Activated CD4-positive, alpha-beta T cell treated with anti-CD3 and anti-CD28 coated beads, Interleukin-2, amount 10 ng/mL, durations not matched to agents 24 days and 14 days (primary cell): Measurements from ENCODE around the gene CLEC9A. TPM values are rescaled to one million over a fixed set of nuclear protein-coding genes. Genes with fewer than 3 reads are reported as not detected.

ENCODE experiments used
- DNase-seq: peaks from one replicate; pipeline ENCODE4 v3.0.0; 2022
- H3K27ac Mint-ChIP-seq: one replicate; pipeline ENCODE4 v1.8.0; 2022; ENCODE audit warnings: mild to moderate bottlenecking, mixed read lengths
- H3K27me3 Mint-ChIP-seq: one replicate; pipeline ENCODE4 v1.8.0; 2022; ENCODE audit warnings: mixed read lengths
- H3K36me3 Mint-ChIP-seq: one replicate; pipeline ENCODE4 v1.8.0; 2022; ENCODE audit warnings: low read depth, mild to moderate bottlenecking, mixed read lengths
- H3K4me1 Mint-ChIP-seq: one replicate; pipeline ENCODE4 v1.8.0; 2021; ENCODE audit warnings: mixed read lengths
- H3K4me3 Mint-ChIP-seq: one replicate; pipeline ENCODE4 v1.8.0; 2022; ENCODE audit warnings: mild to moderate bottlenecking, moderate library complexity, mixed read lengths
- H3K9me3 Mint-ChIP-seq: one replicate; pipeline ENCODE4 v1.8.0; 2021; ENCODE audit warnings: mixed read lengths
- intact Hi-C: fragments of 100-400 bp; cut with micrococcal nuclease; formaldehyde crosslinking; loops from one replicate; pipeline ENCODE4 v1.15.1; 2023
- total RNA-seq: library from RNA; stranded (reverse); gene quantifications from 2 replicates; pipeline ENCODE4 v1.2.3, GENCODE V29; 2022

The CLEC9A gene
- total RNA-seq, 1 donor from 2014 or later = not detected

DNA sequence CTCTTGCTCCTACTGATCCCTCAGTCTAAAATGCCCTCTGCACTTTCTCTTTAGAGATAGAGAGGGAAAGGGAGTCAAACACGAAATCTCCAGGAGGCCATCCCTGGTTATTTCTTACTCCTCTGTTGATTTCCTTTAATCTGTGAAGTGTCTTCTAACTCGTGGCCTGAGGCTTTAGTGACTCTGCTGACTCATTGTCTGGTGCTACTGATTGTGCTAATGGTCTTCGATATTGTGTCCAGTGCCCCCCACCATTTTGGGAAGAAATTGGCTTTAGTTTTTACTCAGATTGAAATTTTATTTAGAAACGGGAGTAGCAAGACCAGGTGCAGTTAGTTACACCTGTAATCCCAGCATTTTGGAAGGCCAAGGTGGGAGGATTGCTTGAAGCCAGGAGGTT, 839 bp downstream of the CLEC9A start:
- H3K9me3 Mint-ChIP-seq = no peaks in the 10 kb centered on the region
- no peak for DNase-seq
- H3K4me1 Mint-ChIP-seq = no peaks in the 10 kb centered on the region
- intact Hi-C loops = no loop called here
- peaks cover 20% of the 10 kb centered on the region for H3K27me3 Mint-ChIP-seq
- H3K4me3 Mint-ChIP-seq = no peak overlapping the region
- H3K27ac Mint-ChIP-seq = no peak overlapping the region
- no peaks in the 10 kb centered on the region for H3K36me3 Mint-ChIP-seq

DNA sequence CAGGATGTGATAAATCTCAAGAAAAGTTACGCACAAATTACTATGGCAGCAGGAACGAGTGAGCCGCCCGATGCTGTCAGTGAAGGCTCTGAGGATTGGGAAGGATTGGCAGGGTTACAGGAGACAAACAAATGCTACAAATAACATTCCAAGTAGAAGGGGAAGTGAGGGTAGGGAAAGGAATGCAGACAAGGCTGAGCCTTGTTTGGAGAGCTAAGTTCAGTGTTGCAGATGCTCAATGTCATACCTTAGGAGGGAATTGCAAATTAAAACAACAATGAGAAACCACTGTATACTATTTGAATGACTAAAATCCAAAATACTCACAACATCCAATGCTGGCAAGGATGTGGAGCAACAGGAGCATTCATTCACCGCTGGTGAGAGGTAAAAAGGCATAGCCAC, 1.3 kb downstream of the CLEC9A start:
- Mint-ChIP-seq H3K27ac (no peak overlapping the region), H3K4me3 (no peak overlapping the region), H3K27me3 (peaks cover 20% of the 10 kb centered on the region), H3K4me1 (no peaks in the 10 kb centered on the region), H3K36me3 (no peaks in the 10 kb centered on the region), H3K9me3 (no peaks in the 10 kb centered on the region)
- no peak for DNase-seq
- intact Hi-C loops = no loop called here

DNA sequence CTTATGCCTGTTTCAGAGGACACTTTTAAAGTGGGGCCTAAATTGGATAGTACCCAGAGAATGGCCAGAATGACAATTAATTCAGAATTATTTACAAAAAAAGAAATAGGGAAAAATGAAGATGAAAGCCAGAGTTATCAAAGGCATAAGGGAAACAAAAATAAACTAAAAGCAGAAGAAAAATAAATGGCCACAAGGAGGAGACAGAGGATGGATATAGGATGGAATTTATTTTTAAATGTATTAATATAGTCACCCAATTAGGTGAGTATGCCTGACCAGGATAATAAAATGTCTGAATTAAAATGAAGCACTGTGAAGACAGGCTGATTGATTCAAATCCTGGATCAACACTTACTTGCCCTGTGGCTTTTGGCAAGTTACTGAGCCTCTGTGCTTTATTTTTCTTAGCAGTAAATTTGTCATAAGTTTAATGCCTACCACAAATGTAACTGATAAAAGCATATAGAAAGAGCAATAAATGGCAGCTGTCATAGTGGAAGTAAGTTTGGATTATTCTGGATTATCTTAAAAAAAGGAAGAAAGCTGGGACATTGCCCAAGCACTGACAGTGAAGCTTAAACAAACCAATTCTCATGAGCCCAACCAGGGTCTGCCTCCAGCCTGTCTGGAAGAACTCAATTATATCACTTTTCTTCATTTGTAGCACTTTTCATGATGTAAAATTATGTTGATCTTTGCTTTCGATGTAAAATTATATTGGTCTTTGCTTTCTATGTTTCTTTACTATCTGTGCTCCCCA, 3.5 kb downstream of the CLEC9A start:
- Mint-ChIP-seq H3K9me3 (no peaks in the 10 kb centered on the region), H3K27me3 (peaks cover 14% of the 10 kb centered on the region), H3K27ac (no peak overlapping the region), H3K36me3 (no peaks in the 10 kb centered on the region), H3K4me1 (no peaks in the 10 kb centered on the region), H3K4me3 (no peak overlapping the region)
- intact Hi-C loops = loop anchor here (1.0 kb wide), 1 partner anchor 106 kb away; no protein-coding TSS in a partner anchor
- peak; percentile 30 for DNase-seq

DNA sequence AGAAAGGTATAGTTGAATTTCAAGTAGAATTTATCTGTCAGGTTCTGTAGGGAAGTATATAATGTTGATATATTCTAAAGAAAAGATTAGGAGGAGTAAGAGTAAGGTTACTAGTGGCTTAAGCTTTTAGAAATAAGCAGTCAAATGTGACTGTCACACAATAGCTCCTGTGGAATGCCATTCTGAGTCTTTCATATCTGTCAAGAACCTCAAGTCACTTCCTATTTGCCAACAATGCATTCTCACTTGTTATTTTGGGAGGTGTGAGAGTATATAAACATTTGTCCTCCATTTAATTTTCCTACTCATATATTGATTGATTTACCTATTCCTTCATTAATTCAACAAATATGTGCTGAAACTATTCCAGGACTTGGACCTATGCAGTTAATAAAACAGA, 11.7 kb downstream of the CLEC9A start:
- H3K4me1 Mint-ChIP-seq = no peaks in the 10 kb centered on the region
- H3K27ac Mint-ChIP-seq = no peak overlapping the region
- peaks cover 38% of the 10 kb centered on the region for H3K27me3 Mint-ChIP-seq
- no peaks in the 10 kb centered on the region for H3K36me3 Mint-ChIP-seq
- no peak overlapping the region for H3K4me3 Mint-ChIP-seq
- peak; percentile 11 for DNase-seq
- intact Hi-C loops = no loop called here
- no peaks in the 10 kb centered on the region for H3K9me3 Mint-ChIP-seq

DNA sequence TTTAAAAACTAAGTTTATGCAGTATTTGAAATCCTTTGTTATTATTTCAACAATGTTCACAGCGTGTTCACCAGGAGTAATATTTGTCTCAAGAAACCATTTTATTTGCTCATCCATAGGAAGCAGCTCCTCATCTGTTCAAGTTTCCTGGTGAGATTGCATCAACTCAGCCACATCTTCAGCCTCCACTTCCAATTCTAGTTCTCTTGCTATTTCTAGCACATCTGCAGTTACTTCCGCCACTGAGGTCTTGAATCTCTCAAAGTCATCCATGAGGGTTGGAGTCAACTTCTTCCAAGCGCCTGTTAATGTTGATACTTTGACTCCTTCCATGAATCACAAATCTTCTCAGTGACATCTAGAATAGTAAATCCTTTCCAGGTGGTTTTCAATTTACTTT, 18.0 kb downstream of the CLEC9A start:
- H3K27ac Mint-ChIP-seq = no peak overlapping the region
- no peak overlapping the region for H3K4me3 Mint-ChIP-seq
- peaks cover 41% of the 10 kb centered on the region for H3K27me3 Mint-ChIP-seq
- intact Hi-C loops = no loop called here
- no peaks in the 10 kb centered on the region for H3K36me3 Mint-ChIP-seq
- H3K4me1 Mint-ChIP-seq = peaks cover 9% of the 10 kb centered on the region
- DNase-seq = no peak
- no peaks in the 10 kb centered on the region for H3K9me3 Mint-ChIP-seq

DNA sequence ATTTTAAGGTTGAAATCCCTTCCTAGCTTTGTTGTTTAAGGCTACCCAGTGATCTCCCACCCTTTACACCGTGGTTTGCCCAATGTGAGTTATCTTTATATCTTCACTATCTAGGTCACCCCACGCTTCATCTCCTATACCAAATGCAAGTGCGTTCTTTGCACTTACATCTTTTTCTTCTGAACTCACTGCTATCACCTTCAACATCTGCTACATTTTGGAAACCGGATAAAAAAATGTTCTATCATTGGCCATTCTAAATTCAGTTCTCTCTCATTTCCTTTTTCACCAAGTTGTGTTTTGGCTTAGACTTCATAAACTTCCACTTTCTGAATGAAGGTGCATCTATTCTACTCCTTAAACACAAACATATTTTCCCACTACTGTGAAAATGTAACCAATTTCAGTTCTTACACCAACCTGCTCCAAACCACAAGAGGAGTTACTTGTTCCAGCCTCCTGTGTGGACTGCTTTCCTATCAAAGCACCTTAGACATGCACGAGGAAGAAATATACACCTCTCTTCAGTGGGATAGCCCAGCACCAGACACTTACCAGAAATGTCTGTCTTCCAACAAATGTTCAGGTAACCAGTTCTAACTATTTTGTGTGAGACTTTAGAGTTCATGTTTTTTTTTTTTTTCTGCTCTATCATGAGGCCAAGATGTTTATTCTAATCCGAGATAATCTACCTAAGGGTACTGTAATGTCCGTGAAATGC, 21.9 kb downstream of the CLEC9A start:
- Mint-ChIP-seq H3K4me3 (peak overlapping the region; percentile 0), H3K9me3 (no peaks in the 10 kb centered on the region), H3K36me3 (no peaks in the 10 kb centered on the region), H3K27ac (no peak overlapping the region), H3K4me1 (peaks cover 9% of the 10 kb centered on the region), H3K27me3 (peaks cover 42% of the 10 kb centered on the region)
- intact Hi-C loops = no loop called here
- no peak for DNase-seq

DNA sequence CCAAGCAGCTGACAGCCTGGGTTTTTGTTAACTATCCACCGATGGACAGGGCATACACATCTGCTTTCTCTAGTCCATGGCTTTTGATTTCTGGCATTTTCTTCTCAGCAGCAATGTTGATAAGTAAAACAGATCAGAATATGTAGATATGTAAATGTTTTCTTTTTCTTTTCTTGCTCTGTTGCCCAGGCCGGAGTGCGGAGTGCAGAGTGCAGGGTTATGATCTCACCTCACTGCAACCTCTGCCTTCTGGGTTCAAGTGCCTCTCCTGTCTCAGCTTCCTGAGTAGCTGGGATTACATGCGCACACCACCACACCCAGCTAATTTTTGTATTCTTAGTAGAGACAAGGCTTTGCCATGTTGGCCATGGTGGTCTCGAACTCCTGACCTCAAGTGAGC, 27.9 kb downstream of the CLEC9A start:
- H3K27ac Mint-ChIP-seq = no peak overlapping the region
- no peaks in the 10 kb centered on the region for H3K4me1 Mint-ChIP-seq
- intact Hi-C loops = no loop called here
- H3K36me3 Mint-ChIP-seq = no peaks in the 10 kb centered on the region
- no peak overlapping the region for H3K4me3 Mint-ChIP-seq
- peaks cover 47% of the 10 kb centered on the region for H3K27me3 Mint-ChIP-seq
- H3K9me3 Mint-ChIP-seq = no peaks in the 10 kb centered on the region
- no peak for DNase-seq

DNA sequence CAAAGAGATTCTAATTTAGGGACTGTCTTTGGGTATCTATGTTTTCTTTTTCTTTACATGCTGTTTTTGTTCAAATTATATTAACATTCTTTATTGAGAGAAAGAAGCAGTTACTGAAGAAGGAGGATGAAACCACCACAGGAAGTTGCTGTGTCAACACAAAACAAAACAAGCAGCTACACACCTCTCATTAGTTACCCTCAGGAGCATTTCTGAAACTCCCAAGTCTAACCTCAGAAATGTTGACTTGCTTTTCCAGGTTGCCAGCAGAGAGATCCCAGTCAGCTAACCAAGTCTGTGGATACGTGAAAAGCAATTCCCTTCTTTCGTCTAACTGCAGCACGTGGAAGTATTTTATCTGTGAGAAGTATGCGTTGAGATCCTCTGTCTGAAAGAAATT, 34.8 kb downstream of the CLEC9A start:
- Mint-ChIP-seq H3K9me3 (no peaks in the 10 kb centered on the region), H3K36me3 (no peaks in the 10 kb centered on the region), H3K27me3 (peaks cover 36% of the 10 kb centered on the region), H3K4me1 (peaks cover 3% of the 10 kb centered on the region), H3K4me3 (no peak overlapping the region), H3K27ac (no peak overlapping the region)
- DNase-seq = no peak
- intact Hi-C loops = no loop called here

DNA sequence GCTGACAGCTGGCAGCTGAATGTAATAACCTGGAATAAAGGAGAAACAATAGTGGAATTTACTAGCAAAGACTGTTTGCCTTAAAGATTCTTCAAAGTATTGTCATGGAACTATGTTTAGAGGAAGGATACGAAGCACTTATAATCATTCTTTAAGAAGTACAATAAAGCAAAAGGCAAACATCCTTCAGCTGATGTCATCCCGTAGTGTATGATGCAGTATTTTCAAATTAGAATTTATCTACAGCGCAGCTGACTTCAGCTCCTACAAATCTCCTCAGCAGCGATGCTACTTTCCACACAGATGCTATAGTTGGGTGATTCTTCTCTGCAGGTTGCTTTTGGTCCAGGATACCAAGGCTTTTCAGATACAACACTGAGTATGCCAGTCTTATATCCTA, 36.8 kb downstream of the CLEC9A start:
- peaks cover 23% of the 10 kb centered on the region for H3K27me3 Mint-ChIP-seq

DNA sequence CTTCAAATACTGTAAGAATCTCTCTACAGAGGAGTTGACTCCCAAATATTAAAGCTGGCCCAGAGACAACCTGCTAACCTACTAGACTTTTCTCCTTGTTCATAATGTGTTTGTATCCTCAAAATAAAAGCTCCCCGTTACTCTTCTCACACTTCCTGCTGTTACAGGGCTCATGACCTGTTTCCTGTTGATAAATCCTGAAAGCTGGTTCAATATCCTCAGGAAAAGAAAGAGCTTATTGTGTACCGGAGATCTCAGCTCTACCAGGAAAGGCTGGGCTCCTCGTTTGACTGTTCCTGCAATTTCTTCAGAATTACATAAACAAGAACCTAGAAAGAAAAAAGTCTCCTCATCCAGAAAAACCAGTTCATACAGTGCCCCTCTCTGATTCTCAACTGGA, 37.5 kb downstream of the CLEC9A start:
- no peak overlapping the region for H3K27ac Mint-ChIP-seq

More for the DNA sequence above, 36.8 kb downstream of the CLEC9A start:
- peaks cover 3% of the 10 kb centered on the region for H3K4me1 Mint-ChIP-seq
- H3K36me3 Mint-ChIP-seq = no peaks in the 10 kb centered on the region
- H3K9me3 Mint-ChIP-seq = no peaks in the 10 kb centered on the region
- intact Hi-C loops = no loop called here
- H3K4me3 Mint-ChIP-seq = no peak overlapping the region
- DNase-seq = no peak
- H3K27ac Mint-ChIP-seq = no peak overlapping the region

DNA sequence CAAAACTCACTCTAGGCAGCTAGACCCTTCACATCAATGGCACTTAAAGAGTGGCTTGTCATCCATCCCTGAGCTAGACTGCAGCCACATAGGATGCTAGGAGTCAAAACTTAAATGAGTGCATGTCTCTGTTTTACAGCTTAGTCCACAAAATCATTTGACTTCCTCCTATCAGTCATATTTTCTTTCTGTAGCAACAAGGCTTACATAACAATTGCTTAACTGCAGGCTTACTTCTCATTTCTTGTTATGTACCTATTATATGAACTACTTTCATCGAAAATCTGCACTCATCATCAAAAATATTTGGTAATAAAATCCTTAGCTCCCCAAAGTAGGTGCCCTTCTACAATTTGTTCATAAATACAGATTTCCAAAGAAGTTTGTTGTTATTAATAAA, 38.2 kb downstream of the CLEC9A start:
- Mint-ChIP-seq H3K4me3 (no peak overlapping the region), H3K9me3 (no peaks in the 10 kb centered on the region), H3K4me1 (peaks cover 3% of the 10 kb centered on the region), H3K27me3 (peaks cover 22% of the 10 kb centered on the region), H3K27ac (no peak overlapping the region), H3K36me3 (no peaks in the 10 kb centered on the region)
- DNase-seq = no peak
- intact Hi-C loops = no loop called here

More for the DNA sequence above, 37.5 kb downstream of the CLEC9A start:
- Mint-ChIP-seq H3K4me1 (peaks cover 3% of the 10 kb centered on the region), H3K36me3 (no peaks in the 10 kb centered on the region), H3K27me3 (peaks cover 21% of the 10 kb centered on the region), H3K4me3 (no peak overlapping the region), H3K9me3 (no peaks in the 10 kb centered on the region)
- DNase-seq = no peak
- intact Hi-C loops = no loop called here

DNA sequence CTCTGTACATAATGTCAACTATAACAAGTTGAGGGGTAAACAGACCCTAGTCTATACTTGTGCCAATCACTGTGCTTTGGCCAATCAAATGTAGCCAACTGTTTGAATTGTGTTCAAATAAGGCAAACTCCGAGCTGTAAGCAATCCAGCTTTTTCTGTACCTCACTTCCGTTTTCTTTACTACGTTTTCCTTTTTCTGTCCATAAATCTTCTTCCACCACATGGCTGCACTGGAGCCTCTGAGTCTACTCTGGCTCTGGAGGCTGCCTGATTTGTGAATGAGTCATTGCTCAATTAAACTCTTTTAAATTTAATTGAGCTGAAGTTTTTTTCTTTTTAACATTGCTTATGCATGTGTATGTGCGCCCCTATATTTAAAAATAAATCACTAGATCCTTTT, 38.6 kb downstream of the CLEC9A start:
- Mint-ChIP-seq H3K4me1 (peaks cover 3% of the 10 kb centered on the region), H3K4me3 (no peak overlapping the region), H3K36me3 (no peaks in the 10 kb centered on the region), H3K9me3 (no peaks in the 10 kb centered on the region), H3K27ac (no peak overlapping the region), H3K27me3 (peaks cover 22% of the 10 kb centered on the region)
- intact Hi-C loops = no loop called here
- no peak for DNase-seq

DNA sequence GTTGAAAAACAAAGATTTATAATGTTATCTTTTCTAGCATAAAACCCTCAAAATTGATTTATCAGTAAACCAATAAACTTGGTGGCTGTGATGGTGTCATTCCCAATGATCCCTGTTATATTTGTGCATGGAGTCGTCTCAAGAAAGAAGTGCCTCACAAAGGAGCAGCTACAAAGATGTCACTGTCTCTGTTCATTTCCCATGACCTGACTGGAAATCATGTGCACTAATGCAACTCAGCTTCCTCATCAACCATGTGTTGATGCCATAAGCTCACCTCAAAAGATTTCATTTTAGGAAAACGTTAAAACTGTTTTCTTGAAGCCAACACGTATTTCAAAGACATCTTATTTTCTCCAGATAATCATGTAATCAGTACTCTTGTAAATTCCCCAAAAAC, 39.5 kb downstream of the CLEC9A start:
- Mint-ChIP-seq H3K27ac (no peak overlapping the region), H3K36me3 (no peaks in the 10 kb centered on the region), H3K27me3 (peaks cover 20% of the 10 kb centered on the region), H3K4me3 (no peak overlapping the region), H3K9me3 (no peaks in the 10 kb centered on the region), H3K4me1 (peaks cover 2% of the 10 kb centered on the region)
- DNase-seq = no peak
- intact Hi-C loops = no loop called here

DNA sequence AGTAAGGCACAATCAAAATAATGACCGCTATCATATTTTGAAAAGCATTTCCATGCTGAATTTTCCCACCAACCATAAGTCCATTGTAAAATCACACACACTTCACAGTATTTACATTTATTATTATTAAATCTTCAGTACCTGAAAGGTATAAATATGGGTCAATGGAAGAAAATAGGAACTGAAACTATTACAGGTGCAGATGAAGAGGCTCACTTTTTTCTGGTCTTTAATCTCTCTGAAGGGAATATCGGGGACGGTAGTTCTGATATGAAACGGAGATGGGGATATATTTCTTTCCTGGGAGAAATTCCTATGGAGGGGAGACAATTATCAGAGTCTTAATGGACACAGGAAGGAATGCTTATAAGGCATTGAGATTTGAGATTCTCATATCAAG, 39.9 kb downstream of the CLEC9A start:
- Mint-ChIP-seq H3K4me3 (no peak overlapping the region), H3K36me3 (no peaks in the 10 kb centered on the region), H3K27ac (no peak overlapping the region), H3K27me3 (peaks cover 22% of the 10 kb centered on the region), H3K9me3 (no peaks in the 10 kb centered on the region), H3K4me1 (no peaks in the 10 kb centered on the region)
- no peak for DNase-seq
- intact Hi-C loops = no loop called here
